Sciatic nerve (tissue), 2 donors: ENCODE measurements around the gene RNF166. TPM values are rescaled to one million over a fixed set of nuclear protein-coding genes. Genes with fewer than 3 reads are reported as not detected.

ENCODE experiments used
- ATAC-seq: fragments of 200-7000 bp; cut with Tn5 transposase; one replicate; pipeline ENCODE4 v1.9.1; 2020; ENCODE audit warnings: mild to moderate bottlenecking, moderate library complexity
- DNase-seq: peaks from one replicate; pipeline ENCODE4 v3.0.0-alpha.2; 2020; ENCODE audit warnings: low spot score
- intact Hi-C: fragments of 100-400 bp; cut with DNase I; formaldehyde crosslinking; loops from one replicate; pipeline ENCODE4 v1.14.2; 2022
- total RNA-seq: library from RNA; stranded (reverse); fragmentation: NEBNext Ultra II Directional; extraction: Animal tissue kit (Norgen Biotek cat#: 25700); gene quantifications from one replicate; pipeline ENCODE4 v1.2.1, GENCODE V29; 2021
- donor health status: DM: no; HTN: no; CAD: no.
- donor health status: DM: no; HTN: no; CAD: no.

The RNF166 gene
- total RNA-seq, 1 donor from 2014 or later, result 28.6 TPM

GRCh38 chr16:88726981-88727380 is 20.8 kb upstream of the RNF166 start:
- no peak for ATAC-seq
- intact Hi-C loops, result no loop called here

GRCh38 chr16:88726408-88726749 is 20.2 kb upstream of the RNF166 start:
- intact Hi-C loops, result no loop called here
- DNase-seq, result no peak
- ATAC-seq, result no peak

More at GRCh38 chr16:88726981-88727380, 20.8 kb upstream of the RNF166 start:
- no peak for DNase-seq

- intact Hi-C loops, result no loop called here
- ATAC-seq (no peak), DNase-seq (no peak)
Measured at GRCh38 chr16:88725609-88726407, 19.6 kb upstream of the RNF166 start.

GRCh38 chr16:88724855-88725555 is 18.8 kb upstream of the RNF166 start:
- DNase-seq (no peak), ATAC-seq (no peak)
- intact Hi-C loops, result loop anchor here (5.0 kb wide), 1 partner anchor 1828 kb away; no protein-coding TSS in a partner anchor

GRCh38 chr16:88723911-88724310 is 17.7 kb upstream of the RNF166 start:
- ATAC-seq, result no peak
- DNase-seq, result no peak
- intact Hi-C loops, result loop anchor here (5.0 kb wide), 1 partner anchor 1827 kb away; no protein-coding TSS in a partner anchor

- intact Hi-C loops, result loop anchor here (5.0 kb wide), 1 partner anchor 1826 kb away; no protein-coding TSS in a partner anchor
- no peak for ATAC-seq
- DNase-seq, result no peak
Measured at GRCh38 chr16:88723507-88723887, 17.3 kb upstream of the RNF166 start.

- ATAC-seq (no peak), DNase-seq (no peak)
- intact Hi-C loops, result loop anchor here (5.0 kb wide), 1 partner anchor 1826 kb away; no protein-coding TSS in a partner anchor
Measured at GRCh38 chr16:88722784-88723506, 16.7 kb upstream of the RNF166 start.

GRCh38 chr16:88721815-88722755 is 15.9 kb upstream of the RNF166 start:
- DNase-seq (no peak), ATAC-seq (no peak)
- intact Hi-C loops, result loop anchor here (5.0 kb wide), 1 partner anchor 1825 kb away; no protein-coding TSS in a partner anchor

- intact Hi-C loops, result loop anchor here (5.0 kb wide), 1 partner anchor 1824 kb away; no protein-coding TSS in a partner anchor
- no peak for ATAC-seq
- no peak for DNase-seq
Measured at GRCh38 chr16:88721236-88721635, 15.0 kb upstream of the RNF166 start.

GRCh38 chr16:88720396-88720970 is 14.3 kb upstream of the RNF166 start:
- intact Hi-C loops, result loop anchor here (5.0 kb wide), 1 partner anchor 1823 kb away; no protein-coding TSS in a partner anchor
- ATAC-seq, result no peak
- no peak for DNase-seq

GRCh38 chr16:88719933-88720296 is 13.7 kb upstream of the RNF166 start:
- intact Hi-C loops, result loop anchor here (5.0 kb wide), 1 partner anchor 1823 kb away; no protein-coding TSS in a partner anchor
- DNase-seq (no peak), ATAC-seq (no peak)

- DNase-seq (peak; percentile 84), ATAC-seq (peak; percentile 72)
- intact Hi-C loops, result no loop called here
Measured at GRCh38 chr16:88719267-88719932, 13.2 kb upstream of the RNF166 start.

GRCh38 chr16:88718178-88718577 is 12.0 kb upstream of the RNF166 start:
- DNase-seq (no peak), ATAC-seq (no peak)
- intact Hi-C loops, result no loop called here

- ATAC-seq, result no peak
- intact Hi-C loops, result no loop called here
- no peak for DNase-seq
Measured at GRCh38 chr16:88716601-88717001, 10.4 kb upstream of the RNF166 start.

GRCh38 chr16:88716201-88716600 is 10.0 kb upstream of the RNF166 start:
- DNase-seq (no peak), ATAC-seq (no peak)
- intact Hi-C loops, result no loop called here

- DNase-seq (no peak), ATAC-seq (no peak)
- intact Hi-C loops, result no loop called here
Measured at GRCh38 chr16:88715312-88716190, 9.3 kb upstream of the RNF166 start.
